HEK293T (cell line): ENCODE measurements around the gene CEP192.

Experiments
- ARNT ChIP-seq: fragments of 450-650 bp; IDR thresholded peaks from 2 replicates; pipeline ENCODE4 v1.6.1; 2017; ENCODE audit warnings: mild to moderate bottlenecking
- BHLHE40 ChIP-seq: fragments of 450-650 bp; IDR thresholded peaks from 2 replicates; pipeline ENCODE4 v1.6.1; 2016; ENCODE audit warnings: mild to moderate bottlenecking, moderate library complexity, borderline replicate concordance
- ELF4 ChIP-seq: fragments of 450-650 bp; IDR thresholded peaks from 2 replicates; pipeline ENCODE4 v1.6.1; 2017; ENCODE audit warnings: antibody characterized with exemption
- FOXA1 ChIP-seq: fragments of 450-650 bp; IDR thresholded peaks from 2 replicates; pipeline ENCODE4 v1.6.1; 2016; ENCODE audit warnings: mild to moderate bottlenecking
- FOXK2 ChIP-seq: fragments of 450-650 bp; IDR thresholded peaks from 2 replicates; pipeline ENCODE4 v1.6.1; 2016; ENCODE audit warnings: mild to moderate bottlenecking
- FOXM1 ChIP-seq: fragments of 450-650 bp; IDR thresholded peaks from 2 replicates; pipeline ENCODE4 v1.6.1; 2017; ENCODE audit warnings: mild to moderate bottlenecking, borderline replicate concordance
- HDGF ChIP-seq: fragments of 450-650 bp; IDR thresholded peaks from 2 replicates; pipeline ENCODE4 v1.6.1; 2017; ENCODE audit warnings: antibody characterized with exemption, borderline replicate concordance
- L3MBTL2 ChIP-seq: fragments of 450-650 bp; conservative IDR thresholded peaks from 2 replicates; pipeline ENCODE4 v1.6.1; 2016; ENCODE audit warnings: mild to moderate bottlenecking
- LEF1 ChIP-seq: fragments of 450-650 bp; IDR thresholded peaks from 2 replicates; pipeline ENCODE4 v1.6.1; 2017; ENCODE audit warnings: mild to moderate bottlenecking, borderline replicate concordance
- SP1 ChIP-seq: fragments of 450-650 bp; IDR thresholded peaks from 2 replicates; pipeline ENCODE4 v1.6.1; 2017
- SUZ12 ChIP-seq: fragments of 450-650 bp; IDR thresholded peaks from 2 replicates; pipeline ENCODE4 v1.6.1; 2016; ENCODE audit warnings: mild to moderate bottlenecking
- TARDBP ChIP-seq: fragments of 450-650 bp; IDR thresholded peaks from 2 replicates; pipeline ENCODE4 v1.6.1; 2016
- ZNF384 ChIP-seq: fragments of 450-650 bp; IDR thresholded peaks from 2 replicates; pipeline ENCODE4 v1.6.1; 2016

DNA sequence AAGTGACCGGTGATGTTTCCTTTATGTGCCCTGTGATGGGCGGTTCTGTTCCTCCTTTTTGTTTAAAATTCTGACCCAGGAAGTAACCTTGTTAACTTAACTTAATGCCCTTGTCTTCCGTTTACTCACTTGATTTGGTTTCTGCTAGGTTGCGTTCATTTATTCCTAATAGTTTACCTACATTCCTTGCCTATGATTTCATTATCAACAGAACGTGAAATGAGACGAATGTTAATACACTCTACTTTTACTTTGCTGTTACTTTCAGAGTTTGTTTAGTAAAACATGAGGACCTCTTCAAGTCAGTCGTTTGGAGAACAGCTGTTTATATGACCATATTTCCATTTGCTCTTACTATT lies 638 bp downstream of the CEP192 start:
- TF ChIP-seq ELF4 = no peak
- TF ChIP-seq ARNT = no peak
- no peak for TF ChIP-seq LEF1
- no peak for TF ChIP-seq BHLHE40
- no peak for TF ChIP-seq SP1
- no peak for TF ChIP-seq FOXM1
- TF ChIP-seq ZNF384 = no peak
- TF ChIP-seq TARDBP = no peak
- TF ChIP-seq L3MBTL2 = no peak
- TF ChIP-seq FOXK2 = no peak
- no peak for TF ChIP-seq HDGF
- no peak for TF ChIP-seq FOXA1
- TF ChIP-seq SUZ12 = no peak
